Fibroblast of skin of back (primary cell): ENCODE measurements around the gene SLC12A5. TPM values are rescaled to one million over a fixed set of nuclear protein-coding genes. Genes with fewer than 3 reads are reported as not detected.
"Not testable (repeated sequence)": the region's sequence is repeated elsewhere in the genome, so short reads cannot be mapped to it uniquely, and the experiment has no call there.

Source experiments
- DNase-seq: peaks from one replicate; pipeline ENCODE4 v3.0.0-alpha.2; 2013
- polyA plus RNA-seq, 2 experiments: library from polyadenylated mRNA; unstranded; fragments of 120-200 nt; gene quantifications; one replicate each; pipeline ENCODE4 v1.2.1, GENCODE V29; 2013; ENCODE audit not compliant: insufficient read length in 2 of 2

SLC12A5 gene
- polyA plus RNA-seq (2013, experiment 1 of 2; ENCODE audit: insufficient read length): 0.48 TPM
- 0.34 TPM for polyA plus RNA-seq (2013, experiment 2 of 2; ENCODE audit: insufficient read length)

GRCh38 chr20:46028772-46029371, at the start of gene SLC12A5:
Gene SLC12A5, plus strand, starts transcription at chr20:46029215. Its CDS starts 130 bp downstream, at chr20:46029345.
- no peak for DNase-seq

GRCh38 chr20:45981261-45981660, 47.8 kb upstream of the SLC12A5 start:
- no peak for DNase-seq

- DNase-seq: no peak
Measured at GRCh38 chr20:45983279-45983743, 45.7 kb upstream of the SLC12A5 start.

GRCh38 chr20:45985573-45985972, 43.4 kb upstream of the SLC12A5 start:
- no peak for DNase-seq

- DNase-seq: peak; percentile 40
Measured at GRCh38 chr20:45987108-45987780, 41.8 kb upstream of the SLC12A5 start.

- DNase-seq: not testable (repeated sequence)
Measured at GRCh38 chr20:45988830-45989229, 40.2 kb upstream of the SLC12A5 start.

- DNase-seq: no peak
Measured at GRCh38 chr20:45991616-45992015, 37.4 kb upstream of the SLC12A5 start.

- DNase-seq: no peak
Measured at GRCh38 chr20:45993197-45993951, 35.6 kb upstream of the SLC12A5 start.

GRCh38 chr20:45994761-45995493, 34.1 kb upstream of the SLC12A5 start:
- no peak for DNase-seq

- DNase-seq: not testable (repeated sequence)
Measured at GRCh38 chr20:45995495-45996097, 33.4 kb upstream of the SLC12A5 start.

GRCh38 chr20:45997187-45997586, 31.8 kb upstream of the SLC12A5 start:
- DNase-seq: no peak

- DNase-seq: no peak
Measured at GRCh38 chr20:45998337-45998736, 30.7 kb upstream of the SLC12A5 start.

- no peak for DNase-seq
Measured at GRCh38 chr20:45998761-45999160, 30.3 kb upstream of the SLC12A5 start.

GRCh38 chr20:45999557-46000261, 29.3 kb upstream of the SLC12A5 start:
- no peak for DNase-seq

- DNase-seq: no peak
Measured at GRCh38 chr20:46000262-46000996, 28.6 kb upstream of the SLC12A5 start.

- no peak for DNase-seq
Measured at GRCh38 chr20:46001498-46001897, 27.5 kb upstream of the SLC12A5 start.

- DNase-seq: no peak
Measured at GRCh38 chr20:46002008-46002407, 27.0 kb upstream of the SLC12A5 start.

- no peak for DNase-seq
Measured at GRCh38 chr20:46004187-46004586, 24.8 kb upstream of the SLC12A5 start.

- DNase-seq: no peak
Measured at GRCh38 chr20:46004889-46005473, 24.0 kb upstream of the SLC12A5 start.

- DNase-seq: no peak
Measured at GRCh38 chr20:46006022-46006705, 22.9 kb upstream of the SLC12A5 start.
